ENCODE measurements around the gene ADH6. TPM values are rescaled to one million over a fixed set of nuclear protein-coding genes. Genes with fewer than 3 reads are reported as not detected.
"Not testable (repeated sequence)": the region's sequence is repeated elsewhere in the genome, so short reads cannot be mapped to it uniquely, and the experiment has no call there.

The ADH6 gene
- total RNA-seq, 1 donor from 2014 or later: not detected

DNA sequence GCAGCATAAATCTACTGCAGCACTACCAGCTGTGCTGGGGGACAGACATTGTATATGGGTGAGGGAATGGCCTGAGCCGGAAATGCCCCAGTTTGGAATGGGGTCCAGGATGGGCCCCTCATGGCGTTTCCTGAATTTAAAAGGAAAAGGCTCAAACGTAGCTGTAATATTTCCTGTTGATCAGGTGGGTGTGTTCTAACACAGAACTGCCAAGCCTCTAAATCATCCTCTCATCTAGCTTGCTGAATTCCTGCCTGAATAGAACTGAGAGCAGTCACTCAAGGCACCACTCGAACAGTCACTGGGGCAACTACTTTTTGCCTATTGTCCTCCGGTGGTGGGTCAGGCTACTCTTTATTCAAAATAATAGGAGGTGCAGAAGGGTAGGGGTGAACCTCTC is 28.7 kb downstream of the ADH6 start:
- DNase-seq (ENCODE audit: low spot score): no peak

DNA sequence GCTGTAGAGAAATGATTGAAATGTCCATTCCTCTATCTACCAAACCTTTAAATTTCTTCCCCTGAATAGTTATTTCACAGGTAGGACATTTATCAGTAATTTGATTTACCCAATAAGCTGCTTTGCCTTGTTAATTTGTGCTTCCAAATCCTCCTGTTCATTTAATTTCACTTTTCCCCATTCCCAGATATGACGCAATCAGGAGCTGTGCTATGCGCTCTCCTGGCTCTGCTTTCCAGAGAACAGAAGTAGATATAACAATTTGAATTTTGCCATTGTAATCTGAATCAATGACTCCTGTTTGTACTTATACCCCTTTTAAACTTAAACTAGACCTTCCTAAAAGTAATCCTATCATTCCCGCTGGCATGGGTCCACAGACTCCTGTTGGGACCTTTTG is 29.1 kb downstream of the ADH6 start:
- not testable (repeated sequence) for DNase-seq (ENCODE audit: low spot score)

DNA sequence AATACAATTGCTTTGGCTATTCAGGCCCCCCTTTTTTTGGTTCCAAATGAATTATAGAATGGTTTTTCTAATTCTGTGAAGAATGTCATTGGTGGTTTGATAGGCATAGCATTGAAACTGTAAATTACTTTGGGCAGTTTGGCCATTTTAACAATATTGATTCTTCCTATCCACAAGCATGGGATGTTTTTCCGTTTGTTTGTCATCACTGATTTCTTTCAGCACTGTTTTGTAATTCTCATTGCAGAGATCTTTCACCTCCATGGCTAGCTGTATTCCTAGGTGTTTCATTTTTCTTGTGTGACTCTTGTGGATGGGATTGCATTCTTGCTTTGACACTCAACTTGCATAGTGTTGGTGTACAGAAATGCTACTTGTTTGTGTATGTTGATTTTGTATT is 33.0 kb downstream of the ADH6 start:
- no peak for DNase-seq (ENCODE audit: low spot score)

DNA sequence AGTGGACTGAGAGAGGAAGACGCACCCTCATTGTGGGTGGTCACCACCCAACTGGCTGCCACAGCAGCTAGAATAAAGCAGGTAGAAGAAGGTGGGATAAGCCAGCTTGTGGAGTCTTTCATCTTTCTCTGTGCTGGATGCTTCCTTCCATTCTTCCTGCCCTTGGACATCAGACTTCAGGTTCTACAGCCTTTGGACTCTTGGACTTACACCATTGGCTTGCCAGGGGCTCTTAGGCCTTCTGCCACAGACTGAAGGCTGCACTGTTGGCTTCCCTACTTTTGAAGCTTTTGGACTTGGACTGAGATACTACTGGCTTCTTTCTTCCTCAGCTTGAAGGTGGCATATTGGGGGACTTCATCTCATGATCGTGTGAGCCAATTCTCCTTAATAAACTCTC is 33.5 kb downstream of the ADH6 start:
- no peak for DNase-seq (ENCODE audit: low spot score)

DNA sequence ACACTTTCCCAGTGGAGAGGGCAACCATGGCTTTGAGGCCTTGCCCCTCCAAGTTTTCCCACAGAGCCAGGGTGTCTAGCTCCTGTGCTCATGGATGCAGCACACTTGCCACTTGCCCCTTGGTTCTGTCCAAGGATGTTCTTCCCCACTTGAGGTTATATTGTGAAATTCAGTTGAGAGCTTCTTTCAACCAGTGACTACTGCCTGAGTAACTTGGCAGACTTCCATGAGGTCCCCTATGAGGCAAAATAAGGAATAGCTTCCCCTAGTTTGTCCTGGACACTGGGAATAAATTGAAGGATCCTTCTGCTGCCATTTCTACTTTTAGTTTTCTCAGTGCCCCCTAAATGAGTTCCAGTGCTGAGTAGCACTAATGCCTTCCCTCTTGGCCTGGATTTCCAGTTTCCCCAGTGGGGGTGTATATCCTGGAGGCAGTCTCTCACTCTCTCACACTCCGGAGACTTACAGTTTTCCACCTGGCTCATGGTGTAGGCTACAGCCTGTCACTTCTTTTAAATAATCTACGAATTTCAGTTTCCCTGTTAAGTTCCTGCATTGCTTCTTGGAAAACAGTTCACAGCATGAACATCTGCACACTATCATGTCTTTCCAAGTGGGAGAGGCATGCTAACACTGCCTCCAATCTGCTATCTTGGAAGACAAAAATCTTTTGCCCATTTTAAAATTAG is 38.5 kb downstream of the ADH6 start:
- no peak for DNase-seq (ENCODE audit: low spot score)

DNA sequence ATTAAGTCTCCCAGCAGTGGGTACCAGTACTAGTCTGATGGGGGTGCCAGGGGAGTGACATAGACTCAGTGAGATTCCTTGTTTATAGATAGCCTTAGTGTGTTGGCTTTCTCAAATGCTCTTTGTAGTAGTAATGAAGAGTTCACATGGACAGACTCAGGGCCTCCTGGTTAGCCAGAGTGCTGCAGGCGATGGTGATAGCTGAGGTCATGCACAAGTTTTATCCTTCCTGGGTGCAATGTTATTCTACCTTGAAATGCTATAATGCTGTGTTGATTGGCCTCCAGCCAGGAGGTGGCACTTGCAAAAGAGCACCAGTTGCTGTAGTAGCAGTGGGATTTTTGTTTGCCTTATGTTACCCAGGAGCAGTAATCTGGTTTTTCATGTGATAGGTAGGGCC is 39.4 kb downstream of the ADH6 start:
- DNase-seq (ENCODE audit: low spot score): no peak

DNA sequence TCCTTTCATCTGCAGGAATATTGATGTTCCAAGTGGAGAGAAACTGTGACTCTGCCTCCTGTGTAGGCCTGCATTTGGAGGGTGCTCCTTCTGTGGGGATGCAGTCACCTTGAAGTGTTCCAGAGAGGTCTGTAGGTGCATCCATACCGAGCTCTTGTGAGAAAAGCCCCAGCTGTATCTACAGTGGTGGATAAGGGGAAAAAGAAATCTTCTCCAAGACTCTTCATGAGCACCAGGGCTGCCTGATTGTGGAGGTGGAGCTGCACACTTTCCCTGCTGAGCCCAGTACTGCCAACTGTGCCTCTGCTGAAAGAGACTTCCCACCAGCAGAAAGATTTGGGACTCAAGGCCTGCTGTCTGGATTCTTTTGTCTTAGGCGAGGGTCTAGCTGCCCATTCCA is 39.9 kb downstream of the ADH6 start:
- no peak for DNase-seq (ENCODE audit: low spot score)

GRCh38 chr4:99166544-99166943 is 52.5 kb downstream of the ADH6 start:
- no peak for DNase-seq (ENCODE audit: low spot score)

DNA sequence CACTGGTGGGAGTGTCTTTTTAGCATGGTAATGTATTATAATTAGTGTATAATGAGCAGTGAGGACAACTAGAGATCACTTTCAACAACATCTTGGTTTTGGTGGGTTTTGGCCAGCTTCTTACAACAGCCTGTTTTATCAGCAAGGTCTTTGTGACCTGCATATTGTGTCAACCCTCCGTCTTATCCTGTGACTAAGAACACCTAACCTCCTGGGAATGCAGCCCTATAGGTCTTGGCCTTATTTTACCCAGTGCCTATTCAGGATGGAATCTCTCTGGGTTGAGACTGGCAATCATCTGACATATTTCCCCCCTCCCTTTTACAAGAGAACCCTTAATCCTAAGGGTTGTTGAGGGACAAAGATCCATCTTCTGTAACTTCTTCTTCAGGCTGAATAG is 53.1 kb downstream of the ADH6 start:
- no peak for DNase-seq (ENCODE audit: low spot score)

DNA sequence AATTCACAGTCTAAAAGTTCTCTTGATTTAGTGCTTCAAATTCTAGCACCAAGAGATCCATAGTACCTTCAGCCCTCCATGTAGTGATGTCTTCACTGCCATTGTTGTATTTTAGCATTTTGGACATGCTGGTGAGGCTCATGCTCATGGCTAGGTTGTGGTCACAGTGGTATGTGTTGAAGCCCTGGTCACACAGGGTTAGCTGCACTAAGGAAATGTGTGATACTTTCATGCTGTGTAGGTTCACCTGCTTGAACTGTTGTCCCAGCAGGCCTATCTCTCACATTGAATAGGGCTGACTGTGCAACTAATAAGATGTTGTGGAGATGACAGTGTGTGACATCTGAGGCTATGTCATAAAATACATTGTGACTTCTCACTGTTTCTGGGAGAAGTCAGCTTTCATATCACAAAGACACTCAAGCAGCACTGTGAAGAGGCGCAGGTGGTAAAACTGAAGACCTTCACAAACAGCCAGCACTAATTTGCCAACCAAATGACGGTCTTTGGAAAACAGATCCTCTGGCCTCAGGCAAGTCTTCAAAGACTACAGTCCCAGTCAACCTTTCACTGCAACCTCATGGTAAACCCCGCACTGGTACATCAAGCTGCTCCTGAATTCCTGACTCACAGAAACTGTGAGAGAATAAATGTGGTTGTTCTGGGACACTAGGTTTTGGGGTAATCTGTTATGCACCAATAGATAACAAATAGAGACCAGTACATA is 57.5 kb downstream of the ADH6 start:
- DNase-seq (ENCODE audit: low spot score): no peak

DNA sequence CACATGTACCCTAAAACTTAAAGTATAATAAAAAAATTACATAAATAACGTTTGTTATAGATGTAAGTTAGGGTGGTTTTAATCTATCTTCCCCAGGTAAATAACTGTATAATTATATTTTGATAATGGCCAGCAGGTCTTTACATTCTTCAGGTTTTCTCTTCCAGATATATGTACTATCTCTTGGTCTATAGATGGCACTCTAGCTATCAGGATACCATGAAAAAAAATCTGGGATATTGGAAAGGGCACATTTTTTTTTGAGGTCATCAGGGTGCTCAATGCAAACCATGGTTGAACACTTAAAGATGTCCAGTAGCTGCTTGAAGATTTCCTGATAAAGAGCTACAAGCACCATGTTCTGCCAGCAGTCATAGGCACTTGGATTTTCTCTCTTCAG is 59.3 kb downstream of the ADH6 start:
- DNase-seq (ENCODE audit: low spot score): no peak

GRCh38 chr4:99157478-99157935 is 61.5 kb downstream of the ADH6 start:
- DNase-seq (ENCODE audit: low spot score): no peak

GRCh38 chr4:99156992-99157391 is 62.1 kb downstream of the ADH6 start:
- DNase-seq (ENCODE audit: low spot score): no peak

- no peak for DNase-seq (ENCODE audit: low spot score)
These were observed 64.2 kb downstream of the ADH6 start for GRCh38 chr4:99154658-99155342.

Other genes with a start within 250 kb of the ADH6 start
- gene METAP1, start 223.5 kb downstream of the ADH6 start, total RNA-seq: 21.3 TPM
- gene ADH5, start 130.5 kb downstream of the ADH6 start, total RNA-seq: 296 TPM
- 4.8 TPM for gene ADH4, start 74.9 kb downstream of the ADH6 start, total RNA-seq
- gene ADH1A, start 71.7 kb upstream of the ADH6 start, total RNA-seq: 11.8 TPM
- gene ADH1B, start 102.2 kb upstream of the ADH6 start, total RNA-seq: 2,315 TPM
- gene ADH1C, start 133.5 kb upstream of the ADH6 start, total RNA-seq: 79.9 TPM
- gene ADH7, start 216.1 kb upstream of the ADH6 start, total RNA-seq: not detected

All from mesenteric fat pad (tissue), 1 donor.